ENCODE results near the gene PRX. TPM values are rescaled to one million over a fixed set of nuclear protein-coding genes. Genes with fewer than 3 reads are reported as not detected.
A peak's percentile ranks its signal among the peaks of the same experiment; 100 is the strongest.

Gene PRX
- total and polyA plus RNA-seq, 2 of the 4 experiments (the other 2 are of a cell fraction) = 0.90 to 1.7 TPM

GRCh38 chr19:40423938-40424337 lies 10.8 kb upstream of the PRX start (continued):
- TF ChIP-seq USF2 (IDR thresholded peaks at IDR 0.05; ENCODE audit: low read depth, low read length) = no peak

GRCh38 chr19:40422748-40423566 lies 9.8 kb upstream of the PRX start:
- Histone ChIP-seq H3K27ac (ENCODE audit: insufficient read depth, low read length) (peak overlapping the region; percentile 5; the same call in 1 of the 2 replicates), H3K4ac (ENCODE audit: low read depth, low read length) (0 out of 2 replicates have a peak overlapping the region, but pooled peaks have one; percentile 50), H2AFZ (replicated peaks; ENCODE audit: low read length, poor library complexity) (no peak overlapping the region), H2AK9ac (replicated peaks; ENCODE audit: low read depth, low read length, poor library complexity) (peak overlapping the region; percentile 8), H2BK120ac (ENCODE audit: low read depth, low read length) (no peak overlapping the region), H2BK20ac (ENCODE audit: low read depth, low read length) (0 out of 2 replicates have a peak overlapping the region, but pooled peaks have one; percentile 5), H2BK5ac (ENCODE audit: low read depth, low read length, poor library complexity, severe bottlenecking) (peak overlapping the region; percentile 19), H3K56ac (ENCODE audit: extremely low read depth, insufficient read depth, low read length) (no peak overlapping the region), H2BK15ac (ENCODE audit: low read depth, low read length) (0 out of 3 replicates have a peak overlapping the region, but pooled peaks have one; percentile 7), H2AK5ac (ENCODE audit: low read depth, low read length) (peak overlapping the region; percentile 23; the same call in 1 of the 2 replicates), H3K18ac (ENCODE audit: low read depth, low read length) (no peak overlapping the region), H3K14ac (replicated peaks; ENCODE audit: low read depth, low read length) (no peak overlapping the region), H3K9me1 (ENCODE audit: insufficient read depth, low read length) (no peaks in the 10 kb centered on the region), H3K4me1 (ENCODE audit: control insufficient read depth, insufficient read depth, low read length) (peaks cover 2% of the 10 kb centered on the region; the same call in 1 of the 2 replicates), H3K36me3 (ENCODE audit: control insufficient read depth, insufficient read depth, low read length) (peaks cover 12% of the 10 kb centered on the region), H4K5ac (ENCODE audit: low read depth, low read length) (no peak overlapping the region), H3K27me3 (ENCODE audit: control insufficient read depth, insufficient read depth, low read length) (no peaks in the 10 kb centered on the region), H3K23ac (ENCODE audit: low read depth, low read length) (peak overlapping the region; percentile 41; the same call in 1 of the 2 replicates), H3K4me3 (ENCODE audit: insufficient read depth, low read depth, low read length) (no peak overlapping the region), H3K9ac (ENCODE audit: low read depth, low read length) (no peak overlapping the region), H3K79me1 (ENCODE audit: low read depth in 1 of 2, low read length in 2 of 2) (peaks cover 6 to 33% of the 10 kb centered on the region in 2 experiments; a peak in 2 of 4 replicates), H4K20me1 (ENCODE audit: insufficient read depth, low read length) (peaks cover 10% of the 10 kb centered on the region), H3K4me2 (ENCODE audit: low read depth, low read length) (no peak overlapping the region), H4K91ac (ENCODE audit: insufficient read depth, low read depth, low read length) (peak overlapping the region; percentile 23; the same call in 1 of the 2 replicates), H4K8ac (ENCODE audit: low read depth in 2 of 2, low read length in 2 of 2) (no peak overlapping the region; a peak in 1 of 4 replicates), H3K9me3 (ENCODE audit: control insufficient read depth, insufficient read depth, low read length) (no peaks in the 10 kb centered on the region)
- CTCF ChIA-PET = interaction anchor here (1.3 kb wide), 1 partner anchor 41 kb away, joined by 4 read pairs; no protein-coding TSS in a partner anchor
- no peak for ATAC-seq (ENCODE audit: low read depth)
- POLR2A ChIA-PET (ENCODE audit: unreplicated experiment) = no interaction called here
- intact Hi-C loops (cut with micrococcal nuclease) = loop anchor here (5.0 to 10.0 kb wide), 2 partner anchors 118 to 224 kb away; no protein-coding TSS in a partner anchor
- in situ Hi-C loops (cut with MboI; ENCODE audit: low sequenced_read_pairs) = no loop called here
- DNase-seq = no peak
- dilution Hi-C loops (cut with HindIII; ENCODE audit: low sequenced_read_pairs, unreplicated experiment) = no loop called here
- 85% methylated on average over 9 of the region's 31 CpGs; no CpG with 5 or more reads in 1 of the 2 experiments for WGBS, 2 experiments (ENCODE audit: extremely low coverage in 2 of 2, insufficient read length in 1 of 2)
- no TSS peak for BruUV-seq (replicated peaks)
- TF ChIP-seq MAZ (IDR thresholded peaks at IDR 0.05; ENCODE audit: borderline replicate concordance, low read depth, low read length) = no peak
- TF ChIP-seq NFE2L2 (IDR thresholded peaks at IDR 0.05; ENCODE audit: low read depth, low read length) = no peak
- no peak for TF ChIP-seq MAFK (IDR thresholded peaks at IDR 0.05; ENCODE audit: low read depth, low read length)
- TF ChIP-seq RCOR1 (IDR thresholded peaks at IDR 0.05; ENCODE audit: insufficient replicate concordance, low read length) = no peak
- no peak for TF ChIP-seq USF2 (IDR thresholded peaks at IDR 0.05; ENCODE audit: low read depth, low read length)
- TF ChIP-seq FOS (IDR thresholded peaks at IDR 0.05; ENCODE audit: low read depth, low read length) = no peak
- TF ChIP-seq BHLHE40 (IDR thresholded peaks at IDR 0.05; ENCODE audit: low read depth, low read length) = no peak
- no peak for TF ChIP-seq CHD1 (IDR thresholded peaks at IDR 0.05; ENCODE audit: low read depth, low read length)
- no peak for TF ChIP-seq CTCF (conservative IDR thresholded peaks at IDR 0.05; ENCODE audit: low read depth, low read length)
- no peak for TF ChIP-seq CEBPB (IDR thresholded peaks at IDR 0.05; ENCODE audit: low read depth, low read length)
- TF ChIP-seq RAD21 (IDR thresholded peaks at IDR 0.05; ENCODE audit: low read length) = no peak
